ENCODE measurements around the gene MED12L. TPM values are rescaled to one million over a fixed set of nuclear protein-coding genes. Genes with fewer than 3 reads are reported as not detected.

MED12L gene
- total and polyA plus RNA-seq, 10 of the 15 experiments (the other 5 are each of a cell fraction or from before 2014, with no cell fraction given): 0.01 to 0.06 (median 0.03) TPM; not detected in 2

DNA sequence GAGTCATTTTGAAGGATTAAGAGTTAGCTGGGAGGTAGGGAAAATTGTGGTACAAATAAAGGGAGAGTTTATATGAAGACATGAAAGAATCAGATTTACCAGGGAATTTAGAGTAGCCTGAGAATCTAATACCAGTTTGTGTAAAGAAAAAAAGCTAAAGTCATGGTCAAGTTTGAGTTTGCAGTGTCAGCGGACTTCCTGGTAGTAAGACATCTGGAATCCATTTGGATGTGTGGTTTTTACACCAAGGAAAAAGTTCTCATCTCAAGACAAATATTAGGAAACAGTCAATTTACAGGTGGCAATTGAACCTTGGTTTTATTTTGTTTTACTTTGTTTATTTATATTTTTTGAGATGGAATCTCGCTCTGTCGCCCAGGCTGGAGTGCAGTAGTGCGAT is 300.6 kb downstream of the MED12L start:
- in situ Hi-C loops (cut with MboI): no loop called here
- H3K79me2 ChIP-seq (ENCODE audit: control insufficient read depth, insufficient read depth, low read length): no peaks in the 10 kb centered on the region
- BruUV-seq (replicated peaks): no TSS peak
- H3K4me3 ChIP-seq: no peak overlapping the region
- FAIRE-seq (no peak), ATAC-seq (no peak), DNase-seq (ENCODE audit: low read depth, low spot score) (no peak)
- no peaks in the 10 kb centered on the region for H3K27me3 ChIP-seq (replicated peaks in 1 of 2; ENCODE audit: control insufficient read depth in 2 of 2, insufficient read depth in 2 of 2, low read length in 1 of 2)
- TF ChIP-seq, protein P1, sequence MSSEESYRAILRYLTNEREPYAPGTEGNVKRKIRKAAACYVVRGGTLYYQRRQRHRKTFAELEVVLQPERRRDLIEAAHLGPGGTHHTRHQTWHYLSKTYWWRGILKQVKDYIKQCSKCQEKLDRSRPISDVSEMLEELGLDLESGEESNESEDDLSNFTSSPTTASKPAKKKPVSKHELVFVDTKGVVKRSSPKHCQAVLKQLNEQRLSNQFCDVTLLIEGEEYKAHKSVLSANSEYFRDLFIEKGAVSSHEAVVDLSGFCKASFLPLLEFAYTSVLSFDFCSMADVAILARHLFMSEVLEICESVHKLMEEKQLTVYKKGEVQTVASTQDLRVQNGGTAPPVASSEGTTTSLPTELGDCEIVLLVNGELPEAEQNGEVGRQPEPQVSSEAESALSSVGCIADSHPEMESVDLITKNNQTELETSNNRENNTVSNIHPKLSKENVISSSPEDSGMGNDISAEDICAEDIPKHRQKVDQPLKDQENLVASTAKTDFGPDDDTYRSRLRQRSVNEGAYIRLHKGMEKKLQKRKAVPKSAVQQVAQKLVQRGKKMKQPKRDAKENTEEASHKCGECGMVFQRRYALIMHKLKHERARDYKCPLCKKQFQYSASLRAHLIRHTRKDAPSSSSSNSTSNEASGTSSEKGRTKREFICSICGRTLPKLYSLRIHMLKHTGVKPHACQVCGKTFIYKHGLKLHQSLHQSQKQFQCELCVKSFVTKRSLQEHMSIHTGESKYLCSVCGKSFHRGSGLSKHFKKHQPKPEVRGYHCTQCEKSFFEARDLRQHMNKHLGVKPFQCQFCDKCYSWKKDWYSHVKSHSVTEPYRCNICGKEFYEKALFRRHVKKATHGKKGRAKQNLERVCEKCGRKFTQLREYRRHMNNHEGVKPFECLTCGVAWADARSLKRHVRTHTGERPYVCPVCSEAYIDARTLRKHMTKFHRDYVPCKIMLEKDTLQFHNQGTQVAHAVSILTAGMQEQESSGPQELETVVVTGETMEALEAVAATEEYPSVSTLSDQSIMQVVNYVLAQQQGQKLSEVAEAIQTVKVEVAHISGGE (CRISPR knock-in tag; IDR thresholded peaks at IDR 0.05): no peak
- no peaks in the 10 kb centered on the region for H3K9me3 ChIP-seq (replicated peaks; ENCODE audit: control insufficient read depth, insufficient read depth, low read length)
- H4K20me1 ChIP-seq (ENCODE audit: control insufficient read depth, insufficient read depth): no peaks in the 10 kb centered on the region
- ChIA-PET POLR2A (no interaction called here), RAD21 (ENCODE audit: unreplicated experiment) (interaction anchor here (0.5 to 1.3 kb wide), 3 partner anchors 10 to 81 kb away, joined by 3 read pairs; no protein-coding TSS in a partner anchor), CTCF (interaction anchor here (1.5 to 6.1 kb wide), 3 partner anchors 8 to 40 kb away, joined by 3 to 39 read pairs (median 6); no protein-coding TSS in a partner anchor), SMC1A (ENCODE audit: uncharacterized antibody, unreplicated experiment) (interaction anchor here (0.7 to 4.3 kb wide), 4 partner anchors 9 to 31 kb away, joined by 3 to 39 read pairs (median 14); no protein-coding TSS in a partner anchor)
- H3K4me1 ChIP-seq (ENCODE audit: control insufficient read depth, insufficient read depth, low read length): peaks cover 16% of the 10 kb centered on the region; the same call in 1 of the 2 replicates
- intact Hi-C loops (cut with micrococcal nuclease; ENCODE audit: unreplicated experiment): no loop called here
- 99% methylated on average over 4 of the region's 4 CpGs for WGBS (ENCODE audit: insufficient coverage, insufficient replicate concordance, low lambda C conversion rate, missing lambda C conversion rate)
- H3K36me3 ChIP-seq (ENCODE audit: control insufficient read depth in 2 of 2, insufficient read depth in 2 of 2, low read length in 1 of 2): no peaks in the 10 kb centered on the region
- H3K4me2 ChIP-seq (ENCODE audit: control insufficient read depth, insufficient read depth): no peak overlapping the region
- no peak overlapping the region for H3K27ac ChIP-seq (ENCODE audit: control insufficient read depth, insufficient read depth)
- no peak overlapping the region for H2AFZ ChIP-seq (ENCODE audit: control insufficient read depth, low read depth, low read length)
- no peak overlapping the region for H3K9ac ChIP-seq (ENCODE audit: control insufficient read depth, insufficient read depth, low read length)

DNA sequence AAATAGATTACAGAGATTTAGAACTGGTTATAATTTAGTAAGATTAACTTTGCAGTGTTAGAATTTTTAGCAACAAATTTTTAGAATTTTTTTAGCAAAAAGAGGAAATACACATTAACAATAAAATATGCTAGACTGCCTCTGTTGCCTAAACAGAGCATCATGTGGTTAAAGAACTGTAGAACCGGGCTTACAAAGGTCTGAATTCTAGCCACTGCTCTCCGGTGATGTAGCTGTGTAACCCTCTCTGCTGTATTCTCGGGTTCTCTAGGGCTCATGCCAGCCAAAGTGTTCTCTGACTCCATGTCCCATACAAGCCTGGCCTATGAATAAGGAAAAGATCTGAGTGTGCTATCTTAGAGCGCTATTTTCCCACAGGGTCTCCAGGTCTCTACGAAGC is 302.0 kb downstream of the MED12L start:
- H3K4me3 ChIP-seq: no peak overlapping the region
- BruUV-seq (replicated peaks): no TSS peak
- H2AFZ ChIP-seq (ENCODE audit: control insufficient read depth, low read depth, low read length): peak overlapping the region; percentile 65
- ATAC-seq: no peak
- no peaks in the 10 kb centered on the region for H3K79me2 ChIP-seq (ENCODE audit: control insufficient read depth, insufficient read depth, low read length)
- H3K27me3 ChIP-seq (replicated peaks in 1 of 2; ENCODE audit: control insufficient read depth in 2 of 2, insufficient read depth in 2 of 2, low read length in 1 of 2): no peaks in the 10 kb centered on the region
- intact Hi-C loops (cut with micrococcal nuclease; ENCODE audit: unreplicated experiment) (no loop called here), in situ Hi-C loops (cut with MboI) (no loop called here)
- H3K9ac ChIP-seq (ENCODE audit: control insufficient read depth, insufficient read depth, low read length): no peak overlapping the region
- H3K4me1 ChIP-seq (ENCODE audit: control insufficient read depth, insufficient read depth, low read length): peaks cover 16% of the 10 kb centered on the region; the same call in 1 of the 2 replicates
- ChIA-PET POLR2A (interaction anchor here (0.9 kb wide), 1 partner anchor 12 kb away, joined by 3 read pairs; no protein-coding TSS in a partner anchor), SMC1A (ENCODE audit: uncharacterized antibody, unreplicated experiment) (interaction anchor here (1.0 to 3.8 kb wide), 3 partner anchors 7 to 26 kb away, joined by 3 to 22 read pairs (median 6); no protein-coding TSS in a partner anchor), RAD21 (ENCODE audit: unreplicated experiment) (interaction anchor here (0.7 to 1.9 kb wide), 2 partner anchors 8 to 16 kb away, joined by 3 to 6 read pairs; no protein-coding TSS in a partner anchor), CTCF (interaction anchor here (1.6 to 6.1 kb wide), 4 partner anchors 9 to 159 kb away, joined by 4 to 39 read pairs (median 7); no protein-coding TSS in a partner anchor)
- H3K27ac ChIP-seq (ENCODE audit: control insufficient read depth, insufficient read depth): no peak overlapping the region
- no peak overlapping the region; the same call in 1 of the 2 replicates for H3K4me2 ChIP-seq (ENCODE audit: control insufficient read depth, insufficient read depth)
- no peaks in the 10 kb centered on the region for H3K36me3 ChIP-seq (ENCODE audit: control insufficient read depth in 2 of 2, insufficient read depth in 2 of 2, low read length in 1 of 2)
- no peak for DNase-seq (ENCODE audit: low read depth, low spot score)
- H4K20me1 ChIP-seq (ENCODE audit: control insufficient read depth, insufficient read depth): no peaks in the 10 kb centered on the region
- WGBS (ENCODE audit: insufficient coverage, insufficient replicate concordance, low lambda C conversion rate, missing lambda C conversion rate): 27% methylated on average over 5 of the region's 5 CpGs
- FAIRE-seq: no peak
- H3K9me3 ChIP-seq (replicated peaks; ENCODE audit: control insufficient read depth, insufficient read depth, low read length): no peaks in the 10 kb centered on the region
- TF ChIP-seq FOXM1 (IDR thresholded peaks at IDR 0.05; ENCODE audit: low read depth, low read length) (no peak), YY1 (IDR thresholded peaks at IDR 0.05; ENCODE audit: low read depth, low read length) (no peak), ZNF622 (IDR thresholded peaks at IDR 0.05) (no peak), SPI1 (IDR thresholded peaks at IDR 0.05; ENCODE audit: borderline replicate concordance, insufficient read depth, low read depth, low read length) (no peak), DPF2 (IDR thresholded peaks at IDR 0.05) (no peak), TCF12 (IDR thresholded peaks at IDR 0.05; ENCODE audit: low read depth, low read length) (no peak)
- TF ChIP-seq, protein P2, sequence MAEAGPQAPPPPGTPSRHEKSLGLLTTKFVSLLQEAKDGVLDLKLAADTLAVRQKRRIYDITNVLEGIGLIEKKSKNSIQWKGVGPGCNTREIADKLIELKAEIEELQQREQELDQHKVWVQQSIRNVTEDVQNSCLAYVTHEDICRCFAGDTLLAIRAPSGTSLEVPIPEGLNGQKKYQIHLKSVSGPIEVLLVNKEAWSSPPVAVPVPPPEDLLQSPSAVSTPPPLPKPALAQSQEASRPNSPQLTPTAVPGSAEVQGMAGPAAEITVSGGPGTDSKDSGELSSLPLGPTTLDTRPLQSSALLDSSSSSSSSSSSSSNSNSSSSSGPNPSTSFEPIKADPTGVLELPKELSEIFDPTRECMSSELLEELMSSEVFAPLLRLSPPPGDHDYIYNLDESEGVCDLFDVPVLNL (IDR thresholded peaks at IDR 0.05; ENCODE audit: low read depth, low read length): no peak
- TF ChIP-seq, protein P3, sequence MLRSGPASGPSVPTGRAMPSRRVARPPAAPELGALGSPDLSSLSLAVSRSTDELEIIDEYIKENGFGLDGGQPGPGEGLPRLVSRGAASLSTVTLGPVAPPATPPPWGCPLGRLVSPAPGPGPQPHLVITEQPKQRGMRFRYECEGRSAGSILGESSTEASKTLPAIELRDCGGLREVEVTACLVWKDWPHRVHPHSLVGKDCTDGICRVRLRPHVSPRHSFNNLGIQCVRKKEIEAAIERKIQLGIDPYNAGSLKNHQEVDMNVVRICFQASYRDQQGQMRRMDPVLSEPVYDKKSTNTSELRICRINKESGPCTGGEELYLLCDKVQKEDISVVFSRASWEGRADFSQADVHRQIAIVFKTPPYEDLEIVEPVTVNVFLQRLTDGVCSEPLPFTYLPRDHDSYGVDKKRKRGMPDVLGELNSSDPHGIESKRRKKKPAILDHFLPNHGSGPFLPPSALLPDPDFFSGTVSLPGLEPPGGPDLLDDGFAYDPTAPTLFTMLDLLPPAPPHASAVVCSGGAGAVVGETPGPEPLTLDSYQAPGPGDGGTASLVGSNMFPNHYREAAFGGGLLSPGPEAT (IDR thresholded peaks at IDR 0.05; ENCODE audit: low read depth): no peak

Measured in GM12878 (cell line).